Prostate gland (tissue), 2 donors: ENCODE results near the gene FANCG.

Experiments used
- POLR2A ChIP-seq: fragments of 450-650 bp; IDR thresholded peaks from one replicate; pipeline ENCODE4 v1.6.1; 2016; ENCODE audit warnings: antibody characterized with exemption, mild to moderate bottlenecking
- POLR2AphosphoS5 ChIP-seq: sonication (generic); formaldehyde crosslinking; IDR thresholded peaks from one replicate; pipeline ENCODE4 v1.6.1; 2017; ENCODE audit warnings: antibody characterized with exemption
- TF ChIP-seq, protein P1 (sequence below), 4 experiments: fragments of 200-600 bp in 2 of 4; fragments of 450-650 bp in 2 of 4; sonication (generic) in 2 of 4; IDR thresholded peaks; 1 replicate in 3 of 4; 2 replicates in 1 of 4; pipeline ENCODE4 v1.5.1; 2016 to 2019; ENCODE audit warnings: antibody characterized with exemption in 4 of 4, mild to moderate bottlenecking in 2 of 4, moderate library complexity in 2 of 4

GRCh38 chr9:35029241-35029640, 50.5 kb downstream of the FANCG start:
- TF ChIP-seq POLR2A = no peak
- TF ChIP-seq, protein P1, sequence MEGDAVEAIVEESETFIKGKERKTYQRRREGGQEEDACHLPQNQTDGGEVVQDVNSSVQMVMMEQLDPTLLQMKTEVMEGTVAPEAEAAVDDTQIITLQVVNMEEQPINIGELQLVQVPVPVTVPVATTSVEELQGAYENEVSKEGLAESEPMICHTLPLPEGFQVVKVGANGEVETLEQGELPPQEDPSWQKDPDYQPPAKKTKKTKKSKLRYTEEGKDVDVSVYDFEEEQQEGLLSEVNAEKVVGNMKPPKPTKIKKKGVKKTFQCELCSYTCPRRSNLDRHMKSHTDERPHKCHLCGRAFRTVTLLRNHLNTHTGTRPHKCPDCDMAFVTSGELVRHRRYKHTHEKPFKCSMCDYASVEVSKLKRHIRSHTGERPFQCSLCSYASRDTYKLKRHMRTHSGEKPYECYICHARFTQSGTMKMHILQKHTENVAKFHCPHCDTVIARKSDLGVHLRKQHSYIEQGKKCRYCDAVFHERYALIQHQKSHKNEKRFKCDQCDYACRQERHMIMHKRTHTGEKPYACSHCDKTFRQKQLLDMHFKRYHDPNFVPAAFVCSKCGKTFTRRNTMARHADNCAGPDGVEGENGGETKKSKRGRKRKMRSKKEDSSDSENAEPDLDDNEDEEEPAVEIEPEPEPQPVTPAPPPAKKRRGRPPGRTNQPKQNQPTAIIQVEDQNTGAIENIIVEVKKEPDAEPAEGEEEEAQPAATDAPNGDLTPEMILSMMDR (IDR thresholded peaks at IDR 0.05) = no peak
- no peak for TF ChIP-seq POLR2AphosphoS5
